Mesothelial cell of epicardium (in vitro differentiated cells): ENCODE measurements around the gene TLR10. TPM values are rescaled to one million over a fixed set of nuclear protein-coding genes. Genes with fewer than 3 reads are reported as not detected.

Source experiments
- DNase-seq, 2 experiments: peaks; one replicate each; pipeline ENCODE4 v3.0.0; 2021; ENCODE audit warnings: low spot score in 2 of 2; ENCODE audit not compliant: unreplicated experiment in 2 of 2
- H3K27ac Mint-ChIP-seq: 2 replicates; pipeline ENCODE4 v1.8.0; 2021; ENCODE audit warnings: mixed read lengths
- H3K27me3 Mint-ChIP-seq: 2 replicates; pipeline ENCODE4 v1.8.0; 2021; ENCODE audit warnings: low read depth, mixed read lengths
- H3K36me3 Mint-ChIP-seq: 2 replicates; pipeline ENCODE4 v1.8.0; 2021; ENCODE audit warnings: mixed read lengths
- H3K4me1 Mint-ChIP-seq: 2 replicates; pipeline ENCODE4 v1.8.0; 2021; ENCODE audit warnings: mixed read lengths
- H3K4me3 Mint-ChIP-seq: 2 replicates; pipeline ENCODE4 v1.8.0; 2021; ENCODE audit warnings: mild to moderate bottlenecking, moderate library complexity, mixed read lengths
- H3K9me3 Mint-ChIP-seq: 2 replicates; pipeline ENCODE4 v1.8.0; 2021; ENCODE audit warnings: mixed read lengths
- CTCF ChIP-seq: fragments of 200-600 bp; sonication (generic); IDR thresholded peaks from one replicate; pipeline ENCODE4 v1.5.0; 2021; ENCODE audit warnings: antibody characterized with exemption; ENCODE audit not compliant: unreplicated experiment
- total RNA-seq: library from RNA; stranded (reverse); gene quantifications from 3 replicates; pipeline ENCODE4 v1.2.1, GENCODE V29; 2021

The TLR10 gene
- not detected in 3 replicates for total RNA-seq

- TF ChIP-seq CTCF = peak; percentile 87
- Mint-ChIP-seq H3K27me3 (peaks cover 7% of the 10 kb centered on the region), H3K9me3 (no peaks in the 10 kb centered on the region), H3K36me3 (no peaks in the 10 kb centered on the region), H3K4me1 (peaks cover 3% of the 10 kb centered on the region), H3K4me3 (no peak within 1 kb of the TSS), H3K27ac (no peak within 1 kb of the TSS)
- no peak for DNase-seq
Measured at GRCh38 chr4:38782452-38783108, at the start of gene TLR10. TSS of gene TLR10 (minus strand) at chr4:38782990. CDS start at chr4:38775590, 7,400 bp downstream.

GRCh38 chr4:38832206-38832605 is 49.4 kb upstream of the TLR10 start:
- no peak overlapping the region for H3K4me3 Mint-ChIP-seq
- H3K27ac Mint-ChIP-seq = no peak overlapping the region
- H3K9me3 Mint-ChIP-seq = peaks cover 45% of the 10 kb centered on the region
- DNase-seq = no peak
- no peaks in the 10 kb centered on the region for H3K4me1 Mint-ChIP-seq
- H3K27me3 Mint-ChIP-seq = no peaks in the 10 kb centered on the region
- no peak for TF ChIP-seq CTCF
- peaks cover 2% of the 10 kb centered on the region for H3K36me3 Mint-ChIP-seq

GRCh38 chr4:38831653-38832052 is 48.9 kb upstream of the TLR10 start:
- DNase-seq = no peak
- Mint-ChIP-seq H3K9me3 (peaks cover 41% of the 10 kb centered on the region), H3K27me3 (no peaks in the 10 kb centered on the region), H3K4me1 (no peaks in the 10 kb centered on the region), H3K36me3 (peaks cover 2% of the 10 kb centered on the region), H3K4me3 (no peak overlapping the region), H3K27ac (no peak overlapping the region)
- TF ChIP-seq CTCF = no peak

GRCh38 chr4:38829237-38829636 is 46.4 kb upstream of the TLR10 start:
- peaks cover 4% of the 10 kb centered on the region for H3K36me3 Mint-ChIP-seq
- no peak for TF ChIP-seq CTCF
- peaks cover 24% of the 10 kb centered on the region for H3K9me3 Mint-ChIP-seq
- no peak overlapping the region for H3K27ac Mint-ChIP-seq
- DNase-seq = no peak
- H3K4me3 Mint-ChIP-seq = no peak overlapping the region
- no peaks in the 10 kb centered on the region for H3K4me1 Mint-ChIP-seq
- no peaks in the 10 kb centered on the region for H3K27me3 Mint-ChIP-seq

- H3K36me3 Mint-ChIP-seq = peaks cover 2% of the 10 kb centered on the region
- H3K27ac Mint-ChIP-seq = no peak overlapping the region
- peaks cover 10% of the 10 kb centered on the region for H3K4me1 Mint-ChIP-seq
- H3K4me3 Mint-ChIP-seq = no peak overlapping the region
- H3K27me3 Mint-ChIP-seq = no peaks in the 10 kb centered on the region
- no peak for TF ChIP-seq CTCF
- no peak for DNase-seq
- H3K9me3 Mint-ChIP-seq = peaks cover 16% of the 10 kb centered on the region
Measured at GRCh38 chr4:38823766-38824165, 41.0 kb upstream of the TLR10 start.
